Activated CD4-positive, CD25-positive, alpha-beta regulatory T cell treated with anti-CD3 and anti-CD28 coated beads, Interleukin-2, amount 50 U/mL, for 16 hours (primary cell): ENCODE results near the gene CHRNA4.
"Not testable (repeated sequence)": the region's sequence is repeated elsewhere in the genome, so short reads cannot be mapped to it uniquely, and the experiment has no call there.

Experiments used
- DNase-seq: peaks from one replicate; pipeline ENCODE4 v3.0.0-alpha.2; 2020; ENCODE audit warnings: low read depth, low spot score

CHRNA4 gene

DNA sequence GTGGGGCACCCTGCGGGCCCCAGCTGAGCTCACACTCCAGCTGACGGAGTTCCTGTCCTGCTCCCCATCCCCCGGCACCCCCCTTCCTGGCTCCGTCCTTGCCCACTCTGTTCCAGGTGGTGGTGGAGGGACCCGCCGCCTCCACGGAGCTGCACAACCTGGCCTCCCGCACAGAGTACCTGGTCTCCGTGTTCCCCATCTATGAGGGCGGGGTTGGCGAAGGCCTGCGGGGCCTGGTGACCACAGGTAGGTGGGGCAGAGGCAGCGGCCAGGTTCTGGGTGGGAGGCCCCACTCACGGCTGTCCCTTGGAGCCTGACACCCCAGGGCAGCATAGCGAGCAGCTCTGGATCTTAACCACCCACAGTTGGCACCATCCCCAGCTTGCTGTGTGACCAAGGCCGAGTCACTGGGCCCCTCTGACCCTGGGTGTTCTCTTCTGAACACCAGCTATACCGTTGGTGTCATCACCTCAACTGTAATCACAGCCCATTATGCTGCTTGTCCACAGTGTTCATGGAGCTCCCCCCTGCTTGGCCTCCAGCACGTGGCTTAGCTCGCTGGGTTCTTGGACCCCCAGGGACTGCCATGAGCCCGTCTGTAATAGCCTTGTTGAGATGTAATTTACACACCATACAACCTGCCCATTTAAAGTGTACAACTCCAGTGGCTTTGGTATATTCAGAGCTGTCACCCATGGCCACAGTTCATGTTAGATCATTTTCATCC, 50.7 kb downstream of the CHRNA4 start:
- no peak for DNase-seq

DNA sequence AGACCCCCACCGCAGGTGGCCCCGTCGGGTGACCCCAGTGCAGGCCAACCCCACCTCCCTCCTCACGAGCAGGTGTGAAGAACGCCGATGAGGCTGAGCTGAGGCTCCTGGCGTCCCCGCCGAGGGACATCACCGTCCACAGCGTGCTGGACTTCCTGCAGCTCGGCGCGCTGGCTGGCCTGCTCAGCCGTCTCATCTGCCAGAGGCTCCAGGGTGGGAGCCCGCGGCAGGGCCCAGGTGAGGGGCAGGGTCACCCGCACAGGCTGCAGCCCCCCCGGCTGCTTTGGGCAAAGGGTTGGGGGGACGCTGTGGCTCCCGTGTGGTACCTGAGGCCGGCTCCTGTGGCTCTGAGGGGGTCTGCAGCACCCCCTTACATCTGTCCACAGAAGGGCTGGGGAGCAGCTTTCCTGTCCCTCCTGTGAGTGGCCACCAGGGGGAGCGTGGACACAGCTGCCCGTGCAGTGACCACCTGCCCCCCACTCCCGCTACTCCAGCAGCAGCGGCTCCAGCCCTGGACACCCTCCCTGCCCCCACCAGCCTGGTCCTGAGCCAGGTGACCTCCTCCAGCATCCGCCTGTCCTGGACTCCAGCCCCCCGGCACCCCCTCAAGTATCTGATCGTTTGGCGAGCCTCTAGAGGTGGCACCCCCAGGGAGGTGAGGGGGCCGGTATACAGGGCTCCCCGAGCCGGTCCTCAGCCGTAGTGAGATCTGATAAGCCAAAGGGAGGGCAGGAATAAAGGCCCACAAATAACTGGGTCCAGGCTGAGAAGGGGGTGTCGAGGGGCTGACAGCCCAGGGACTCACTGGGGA, 51.7 kb downstream of the CHRNA4 start:
- no peak for DNase-seq

DNA sequence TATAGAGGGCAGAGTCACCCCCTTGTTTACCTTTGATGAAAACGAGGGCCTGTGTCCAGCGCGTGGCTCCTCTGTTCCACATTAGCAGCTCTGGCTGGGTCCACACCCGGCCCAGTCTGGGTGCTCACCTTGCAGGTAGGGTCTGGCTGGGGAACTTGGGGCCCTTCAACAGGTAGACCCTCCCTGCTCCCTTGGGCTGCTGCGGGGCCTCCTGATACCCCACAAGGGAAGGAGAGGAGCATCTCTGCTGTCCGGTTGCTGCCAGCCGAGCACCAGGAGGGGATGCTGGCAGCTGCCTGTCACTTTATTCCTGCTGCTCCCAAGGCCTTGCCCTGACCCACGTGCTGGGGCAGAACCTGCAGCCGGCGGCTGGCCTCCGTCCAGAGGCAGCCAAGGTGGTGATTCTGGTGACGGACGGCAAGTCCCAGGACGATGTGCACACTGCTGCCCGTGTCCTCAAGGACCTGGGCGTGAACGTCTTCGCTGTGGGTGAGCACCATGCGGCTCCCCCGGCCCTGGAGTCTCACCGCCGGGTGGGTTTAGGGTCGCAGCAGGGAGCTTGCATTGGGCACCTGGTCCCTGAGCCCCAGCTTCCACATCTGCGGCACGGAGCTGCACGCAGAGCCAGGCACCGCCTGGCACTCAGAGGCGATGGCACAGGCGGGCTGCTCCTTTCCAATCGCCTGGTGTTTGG, 52.8 kb downstream of the CHRNA4 start:
- DNase-seq: no peak

DNA sequence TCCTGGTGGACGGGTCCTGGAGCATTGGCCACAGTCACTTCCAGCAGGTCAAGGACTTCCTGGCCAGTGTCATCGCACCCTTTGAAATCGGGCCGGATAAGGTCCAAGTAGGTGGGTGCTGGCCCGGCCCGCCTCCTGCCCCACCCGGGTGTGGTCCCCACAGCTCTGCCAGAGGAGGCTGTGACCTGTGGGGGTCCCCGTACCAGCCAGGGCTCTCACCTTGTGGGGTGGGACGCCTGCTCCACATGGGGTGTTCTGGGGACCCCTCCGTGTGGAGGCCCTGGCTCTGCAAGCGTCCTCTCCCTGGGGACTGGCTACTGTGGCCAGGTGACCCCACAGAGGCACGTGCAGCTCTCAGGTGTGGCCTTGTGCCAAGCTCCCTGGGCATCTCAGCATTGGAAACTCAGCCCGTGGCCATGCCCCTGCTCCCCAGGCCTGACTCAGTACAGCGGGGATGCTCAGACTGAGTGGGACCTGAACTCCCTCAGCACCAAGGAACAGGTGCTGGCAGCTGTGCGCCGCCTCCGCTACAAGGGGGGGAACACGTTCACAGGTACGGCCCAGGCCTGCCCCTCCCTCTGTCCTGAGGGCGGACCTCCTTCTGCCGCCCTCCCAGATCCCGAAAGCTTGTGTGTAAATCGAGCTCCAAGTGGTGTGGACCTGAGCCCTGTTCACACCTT, 53.5 kb downstream of the CHRNA4 start:
- DNase-seq: no peak

DNA sequence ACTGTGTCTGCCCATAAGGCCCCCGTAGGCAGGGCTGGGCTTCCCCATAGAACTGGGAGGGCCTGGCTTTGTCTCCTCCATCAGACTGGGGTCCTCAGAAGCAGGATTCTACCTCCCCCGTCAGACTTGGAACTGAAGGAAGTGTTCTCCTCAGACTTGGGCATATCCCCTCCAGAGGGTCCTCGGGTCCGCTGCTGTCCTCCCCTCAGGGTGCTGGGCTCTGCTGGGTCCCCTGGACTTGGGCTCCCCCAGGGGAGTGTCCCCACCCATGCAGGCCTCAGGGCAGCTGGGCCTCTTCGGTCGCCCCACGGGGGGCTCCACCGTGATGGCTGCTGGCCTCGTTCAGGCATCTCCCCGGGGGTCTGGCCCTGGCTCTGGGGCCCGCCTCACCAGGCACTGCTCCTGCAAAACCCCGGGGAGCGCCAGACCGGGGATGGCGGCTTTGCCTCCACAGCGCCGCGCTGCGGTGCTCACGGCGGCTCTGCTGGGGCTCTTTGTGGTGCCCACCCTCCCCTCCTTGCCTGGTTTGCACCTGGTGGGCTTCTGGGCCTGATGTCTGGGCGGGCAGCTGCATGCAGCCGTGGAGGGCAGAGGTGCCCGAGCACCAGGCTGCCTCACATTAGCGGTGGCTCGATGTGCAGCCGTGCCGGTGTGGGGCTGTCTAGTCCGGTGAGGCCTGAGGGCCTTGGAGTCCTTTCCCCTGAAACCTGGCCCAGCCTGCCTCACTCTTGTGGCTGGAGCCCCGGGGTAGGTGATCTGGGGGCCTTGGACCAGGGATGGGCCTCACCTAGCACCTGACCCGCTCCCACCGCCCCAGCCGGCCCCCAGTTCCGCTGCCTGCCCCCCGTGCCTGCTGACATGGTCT, 54.2 kb downstream of the CHRNA4 start:
- no peak for DNase-seq

DNA sequence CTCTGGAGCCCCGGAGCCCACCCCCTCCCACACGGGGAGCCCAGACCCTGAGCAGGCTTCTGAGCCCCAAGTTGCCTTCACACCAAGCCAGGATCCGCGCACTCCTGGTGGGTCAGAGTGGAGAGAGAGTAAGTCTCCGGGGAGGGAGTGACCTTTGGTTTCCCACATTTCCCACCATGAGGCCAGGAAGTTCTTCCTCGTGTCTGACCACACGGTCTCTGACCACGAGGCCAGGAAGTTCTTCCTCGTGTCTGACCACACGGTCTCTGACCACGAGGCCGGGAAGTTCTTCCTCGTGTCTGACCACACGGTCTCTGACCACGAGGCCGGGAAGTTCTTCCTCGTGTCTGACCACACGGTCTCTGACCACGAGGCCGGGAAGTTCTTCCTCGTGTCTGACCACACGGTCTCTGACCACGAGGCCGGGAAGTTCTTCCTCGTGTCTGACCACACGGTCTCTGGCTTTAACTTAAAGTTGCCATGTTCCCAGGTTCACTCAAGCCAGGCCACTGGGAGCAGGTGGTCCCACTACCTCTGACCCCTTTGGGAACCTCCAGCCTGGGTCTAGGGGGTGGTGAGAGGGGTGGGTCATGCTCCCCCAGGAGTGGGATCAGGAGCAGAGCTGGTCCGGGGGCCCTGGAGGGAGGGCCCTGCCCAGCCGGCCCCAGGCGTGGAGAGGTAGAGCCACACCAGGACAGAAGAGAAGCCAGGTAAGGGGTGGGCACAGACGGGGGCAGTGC, 55.0 kb downstream of the CHRNA4 start:
- DNase-seq: not testable (repeated sequence)

DNA sequence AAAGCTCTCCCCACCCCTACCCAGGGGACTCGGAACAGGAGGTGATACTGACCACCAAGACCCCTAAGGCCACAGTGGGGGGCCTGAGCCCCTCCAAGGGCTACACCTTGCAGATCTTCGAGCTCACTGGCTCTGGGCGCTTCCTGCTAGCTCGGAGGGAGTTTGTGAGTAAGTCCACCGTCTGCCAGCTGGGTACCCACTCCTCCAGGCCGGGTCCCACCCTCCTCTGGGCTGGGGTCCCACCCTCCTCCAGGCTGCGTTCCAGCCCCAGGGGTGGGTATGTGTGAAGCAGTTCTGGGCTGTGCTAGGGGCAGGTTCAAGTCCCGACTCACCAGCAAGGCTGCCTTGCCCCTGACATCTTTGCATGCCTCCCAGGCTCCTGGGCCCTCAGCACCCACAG, 55.8 kb downstream of the CHRNA4 start:
- DNase-seq: no peak

DNA sequence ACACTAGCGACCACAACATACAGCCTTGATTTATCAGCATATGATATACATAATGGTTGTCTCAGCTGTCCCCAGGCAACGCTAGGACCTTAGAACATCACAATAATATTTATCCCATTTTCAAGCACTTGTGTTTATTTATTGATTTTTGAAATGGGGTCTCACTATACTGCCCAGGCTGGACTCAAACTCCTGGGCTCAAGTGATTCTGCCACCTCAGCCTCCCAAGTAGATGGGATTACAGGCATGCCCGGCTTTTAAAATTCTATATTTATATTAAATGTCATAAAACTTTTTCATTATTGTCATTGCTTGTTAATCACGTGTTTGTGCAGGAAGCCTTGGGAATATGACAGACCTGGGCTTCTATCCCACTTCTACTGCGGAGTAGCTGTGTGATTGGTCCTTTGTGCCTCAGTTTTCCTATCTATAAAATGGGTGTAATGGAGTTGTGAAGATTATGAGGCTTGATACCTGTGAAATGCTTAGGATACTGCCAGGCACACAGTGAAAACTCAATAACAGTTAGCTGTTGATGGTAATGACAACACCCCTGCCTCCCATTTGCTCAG, 58.0 kb downstream of the CHRNA4 start:
- DNase-seq: no peak

DNA sequence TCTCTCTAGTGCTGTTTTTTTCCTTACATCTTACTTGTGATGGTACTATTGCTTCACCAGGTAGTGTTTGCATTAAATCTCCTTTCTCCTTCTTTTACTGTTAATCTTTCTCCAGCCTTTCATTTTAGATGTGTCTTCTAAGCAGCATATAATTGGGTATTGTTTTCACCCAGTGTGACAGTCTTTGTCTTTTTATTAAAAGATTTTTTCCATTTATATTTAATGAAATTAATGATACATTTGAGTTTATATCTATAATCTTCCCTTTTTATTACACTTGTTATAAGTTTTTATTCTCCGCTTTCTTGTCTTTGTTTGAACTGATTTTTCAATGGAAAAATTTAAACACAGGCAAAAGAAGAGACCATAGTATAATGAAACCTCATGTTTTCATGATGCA, 59.5 kb downstream of the CHRNA4 start:
- no peak for DNase-seq

DNA sequence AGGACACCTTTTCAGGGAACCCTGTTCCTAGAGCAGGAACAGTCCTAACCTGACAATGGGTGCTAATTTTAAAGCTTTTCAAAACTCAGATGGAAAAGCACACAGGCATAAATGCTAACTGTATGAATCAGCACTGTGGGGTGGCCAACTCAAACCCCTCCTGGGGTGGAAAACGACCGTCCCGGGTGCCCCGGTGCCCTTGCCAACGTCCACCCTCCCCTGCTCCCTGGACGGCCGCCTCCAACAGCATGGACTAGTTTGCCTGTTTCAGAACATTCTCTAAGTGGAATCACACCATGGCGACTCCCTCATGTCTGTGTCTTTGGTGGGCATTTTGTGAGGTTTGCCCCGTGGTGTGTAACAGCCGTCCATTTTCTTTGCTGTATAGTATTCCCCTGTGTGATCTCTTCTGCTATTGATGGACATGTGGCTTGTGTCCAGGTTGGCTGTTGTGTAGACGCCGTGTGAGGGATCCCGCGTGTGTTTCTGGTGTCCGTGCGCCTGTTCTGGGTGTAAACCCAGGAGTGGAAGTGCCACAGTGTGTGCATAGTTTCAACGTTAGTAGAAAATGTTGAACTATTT, 62.3 kb downstream of the CHRNA4 start:
- DNase-seq: no peak

DNA sequence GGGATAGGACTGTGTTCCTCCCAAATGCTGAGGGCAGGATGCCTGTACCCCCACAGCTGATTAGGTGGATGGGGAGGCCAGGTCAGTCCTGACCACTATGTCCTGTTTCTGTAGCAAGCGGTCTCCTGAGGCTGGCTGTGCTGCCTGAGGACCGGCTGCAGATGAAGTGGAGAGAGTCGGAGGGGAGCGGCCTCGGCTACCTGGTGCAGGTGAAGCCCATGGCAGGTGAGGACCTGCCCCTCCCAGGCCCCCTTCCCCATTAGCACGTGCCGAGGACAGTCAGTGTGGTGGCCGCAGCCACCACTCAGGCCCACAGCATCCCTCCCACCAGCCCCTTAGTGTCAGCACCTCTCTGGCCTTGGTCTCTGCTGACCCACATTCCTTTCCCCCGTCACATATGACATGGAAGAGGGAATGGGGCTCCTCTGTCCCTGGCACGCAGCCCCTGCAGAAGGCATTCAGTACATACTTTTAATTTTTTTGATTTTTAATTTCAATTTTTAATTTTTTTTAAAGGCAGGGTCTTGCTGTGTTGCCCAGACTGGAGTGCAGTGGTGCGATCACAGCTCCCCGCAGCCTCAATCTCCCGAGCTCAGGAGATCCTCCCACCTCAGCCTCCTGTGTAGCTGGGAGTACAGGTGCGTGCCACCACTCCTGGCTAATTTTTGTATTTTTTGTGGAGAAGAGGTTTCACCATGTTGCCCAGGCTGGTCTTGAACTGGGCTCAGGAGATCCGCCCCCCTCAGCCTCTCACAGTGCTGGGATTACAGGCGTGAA, 63.2 kb downstream of the CHRNA4 start:
- no peak for DNase-seq

DNA sequence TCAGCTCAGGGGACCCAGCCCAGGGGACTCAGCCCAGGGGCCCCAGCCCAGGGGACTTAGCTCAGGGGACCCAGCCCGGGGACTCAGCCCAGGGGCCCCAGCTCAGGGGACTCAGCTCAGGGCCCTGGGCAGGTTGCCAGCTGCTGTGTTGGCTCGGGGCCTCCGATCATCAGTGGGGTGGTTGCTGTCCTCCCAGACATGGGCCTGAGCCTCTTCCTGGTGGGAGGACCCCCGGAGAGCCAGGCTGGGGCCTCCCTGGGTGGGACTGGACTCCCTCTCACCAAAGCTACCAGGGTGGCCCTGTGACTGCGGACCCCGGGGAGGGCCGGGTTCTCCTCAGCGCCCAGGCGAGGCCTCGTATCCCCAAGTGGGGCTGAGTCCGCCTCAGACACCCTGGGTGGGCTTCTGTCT, 63.8 kb downstream of the CHRNA4 start:
- DNase-seq: no peak

DNA sequence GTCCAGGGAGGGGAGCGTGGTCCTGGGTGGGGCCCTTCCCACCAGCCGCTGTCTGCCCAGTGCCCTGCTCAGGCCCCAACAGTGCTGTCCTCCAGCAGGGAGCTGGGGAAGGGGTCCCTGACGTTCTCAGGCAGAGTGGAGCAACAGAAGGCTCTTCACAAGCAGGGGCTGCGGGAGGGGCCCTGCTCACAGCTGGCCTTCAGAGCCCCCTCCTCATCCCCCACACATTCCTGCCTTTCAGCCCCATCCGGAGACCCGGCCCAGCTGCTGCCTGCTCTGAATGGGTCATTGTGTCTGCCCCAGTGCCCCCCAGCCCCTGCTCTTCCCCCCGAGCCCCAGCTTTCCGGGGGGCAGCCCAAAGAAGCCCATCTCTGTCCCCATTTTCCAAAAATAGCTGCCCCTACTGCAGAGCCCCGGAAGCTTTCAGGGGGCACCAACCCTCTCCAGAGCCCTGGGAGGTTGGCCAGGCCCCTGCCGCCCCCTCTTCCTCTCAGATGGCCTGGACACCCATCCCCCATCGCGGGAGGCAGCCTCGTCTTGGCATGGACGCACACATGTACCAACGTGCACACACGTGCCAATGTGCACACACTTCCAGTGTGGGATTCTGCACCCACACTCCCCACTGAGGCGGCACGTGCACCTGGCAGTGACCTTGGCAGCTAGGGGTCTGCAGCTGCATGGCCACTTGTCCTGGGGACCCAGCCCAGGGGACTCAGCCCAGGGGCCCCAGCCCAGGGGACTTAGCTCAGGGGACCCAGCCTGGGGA, 64.4 kb downstream of the CHRNA4 start:
- no peak for DNase-seq

DNA sequence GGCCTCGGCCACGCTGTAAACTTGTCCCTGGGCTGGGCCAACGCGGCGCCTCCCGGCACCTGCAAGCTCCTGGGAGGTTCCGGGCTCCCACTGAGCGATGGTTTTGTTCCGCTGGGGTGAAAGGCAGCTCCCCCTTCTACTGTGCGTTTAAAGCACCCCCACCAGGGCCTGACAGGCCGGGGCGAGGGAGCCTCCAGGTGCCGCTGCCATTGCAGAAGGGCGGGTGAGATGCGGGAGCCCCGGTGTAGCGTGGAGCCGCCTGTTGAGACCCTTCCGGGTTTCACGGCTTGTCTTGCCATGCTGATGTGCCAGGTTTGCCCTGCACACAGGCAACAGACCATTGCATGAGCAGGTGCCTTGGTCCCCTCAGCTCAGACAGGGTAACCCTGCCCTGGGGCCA, 65.3 kb downstream of the CHRNA4 start:
- DNase-seq: no peak

DNA sequence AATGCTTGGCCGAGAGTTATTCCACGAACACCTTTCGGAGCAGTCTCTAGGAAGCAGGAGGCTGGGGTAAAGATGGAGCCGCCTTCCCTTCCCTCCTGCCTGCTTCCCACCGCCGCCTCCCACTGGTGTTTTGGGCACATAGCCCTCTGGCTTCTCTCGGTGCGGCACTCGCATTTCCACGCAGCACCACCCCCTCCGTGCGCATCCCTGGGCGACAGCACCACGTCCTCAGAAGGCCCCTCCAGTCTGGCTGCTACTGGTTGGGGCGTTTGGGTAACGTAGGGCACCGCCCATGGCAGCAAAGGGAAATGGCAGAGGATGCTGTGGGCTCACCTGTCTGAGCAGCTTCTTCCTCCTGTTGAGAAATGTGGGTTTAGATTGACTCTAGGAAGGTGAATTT, 65.7 kb downstream of the CHRNA4 start:
- no peak for DNase-seq

DNA sequence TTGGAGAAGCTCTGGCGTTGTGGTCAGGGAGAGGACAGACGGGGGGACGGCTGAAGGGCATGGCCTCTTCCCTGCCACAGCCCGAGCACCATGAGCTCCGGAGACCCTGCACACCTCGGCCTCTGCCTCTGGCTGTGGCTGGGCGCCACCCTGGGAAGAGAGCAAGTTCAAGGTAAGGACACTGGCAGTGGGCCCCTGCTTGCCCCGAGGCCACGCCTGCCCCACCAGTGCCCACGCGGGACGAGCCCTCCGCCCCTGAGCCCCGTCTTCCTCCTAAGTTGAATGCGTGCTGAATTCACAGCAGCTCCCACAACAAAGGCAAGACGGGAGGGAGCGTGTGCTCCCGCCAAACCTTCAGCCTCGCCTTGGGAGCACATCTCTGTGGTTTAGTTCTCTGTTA, 66.1 kb downstream of the CHRNA4 start:
- no peak for DNase-seq

DNA sequence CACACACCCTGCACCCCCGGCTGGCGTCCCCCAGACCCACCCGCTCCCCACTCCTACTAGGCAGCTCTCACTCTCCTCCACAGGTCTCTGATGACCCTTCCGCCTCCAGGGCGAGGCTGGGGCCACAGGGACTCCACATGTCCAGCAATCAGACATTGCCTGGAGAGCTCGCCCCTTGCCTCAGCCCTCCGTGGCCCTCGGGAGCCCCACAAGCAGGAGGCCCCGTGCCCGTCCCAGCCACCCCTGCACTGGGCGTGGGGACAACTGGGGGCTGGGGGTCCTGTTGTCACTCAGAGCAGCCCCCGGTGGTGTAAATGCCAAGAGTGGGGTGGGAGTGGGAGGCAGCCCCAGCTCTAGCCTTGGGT, 66.6 kb downstream of the CHRNA4 start:
- no peak for DNase-seq

DNA sequence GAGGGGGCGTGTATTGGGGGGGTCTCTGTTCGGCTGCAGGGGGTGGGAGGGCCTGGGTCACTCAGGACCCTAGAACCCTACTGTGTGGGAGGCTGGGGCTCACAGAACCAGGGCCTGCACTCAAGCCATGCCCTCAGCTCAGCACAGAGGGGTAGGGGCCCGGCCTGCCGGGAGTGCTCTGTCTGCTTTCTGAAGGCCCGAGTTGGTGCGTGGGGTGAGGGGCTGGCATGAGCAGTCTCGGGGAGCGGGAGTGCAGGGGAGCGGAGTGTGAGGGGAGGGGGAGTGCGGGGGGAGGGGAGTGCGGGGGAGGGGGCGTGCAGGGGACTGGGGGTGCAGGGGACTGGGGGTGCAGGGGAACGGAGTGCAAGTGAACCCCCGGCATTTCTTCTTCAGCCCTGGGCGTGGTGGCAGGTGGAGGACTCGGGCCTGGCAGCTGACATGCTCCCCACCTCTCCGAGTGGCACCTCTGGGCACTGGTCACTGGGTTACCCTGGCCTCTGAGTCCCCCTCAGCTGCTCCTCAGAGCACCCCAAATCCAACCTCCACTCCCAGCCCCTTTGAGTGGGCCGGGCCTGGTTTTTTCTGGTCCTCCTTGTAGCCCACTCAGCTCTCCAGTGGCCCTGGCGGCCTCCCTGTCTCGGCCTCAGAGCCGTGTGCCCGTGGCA, 67.1 kb downstream of the CHRNA4 start:
- no peak for DNase-seq
